Gastroesophageal sphincter (tissue), 4 donors: Measurements from ENCODE around the gene SLC35F1. TPM values are rescaled to one million over a fixed set of nuclear protein-coding genes. Genes with fewer than 3 reads are reported as not detected.

ENCODE experiments used
- ATAC-seq: fragments of 150-250 bp; one replicate; pipeline ENCODE4 v1.9.1; 2016; ENCODE audit warnings: mild to moderate bottlenecking, moderate library complexity
- H3K27ac ChIP-seq, 4 donors: fragments of 200-600 bp; sonication (generic) in 3 of 4; 1 replicate in 3 of 4; 2 replicates in 1 of 4; pipeline ENCODE4 v1.5.1; 2016 to 2019
- H3K27me3 ChIP-seq: fragments of 200-600 bp; sonication (generic); one replicate; pipeline ENCODE4 v1.5.1; 2019
- H3K36me3 ChIP-seq, 2 donors: fragments of 200-600 bp; sonication (generic); one replicate each; pipeline ENCODE4 v1.5.1; 2019; ENCODE audit warnings: control low read depth in 1 of 2
- H3K4me1 ChIP-seq, 3 donors: fragments of 200-600 bp; sonication (generic); 1 replicate in 2 of 3; 2 replicates in 1 of 3; pipeline ENCODE4 v1.5.1; 2016 to 2019; ENCODE audit warnings: control low read depth in 2 of 3
- H3K4me3 ChIP-seq, 2 donors: fragments of 200-600 bp; sonication (generic); one replicate each; pipeline ENCODE4 v1.5.1; 2019; ENCODE audit warnings: mild to moderate bottlenecking in 1 of 2, moderate library complexity in 1 of 2
- H3K9me3 ChIP-seq, 3 donors: fragments of 200-600 bp; sonication (generic); one replicate each; pipeline ENCODE4 v1.5.1; 2017 to 2019; ENCODE audit warnings: control low read depth in 2 of 3
- CTCF ChIP-seq, 4 experiments: fragments of 200-600 bp in 2 of 4; fragments of 450-650 bp in 2 of 4; sonication (generic) in 1 of 4; IDR thresholded peaks; one replicate each; pipeline ENCODE4 v1.5.1; 2017 to 2019; ENCODE audit warnings: antibody characterized with exemption in 4 of 4, mild to moderate bottlenecking in 2 of 4, moderate library complexity in 2 of 4
- EP300 ChIP-seq: sonication (generic); formaldehyde crosslinking; IDR thresholded peaks from one replicate; pipeline ENCODE4 v1.6.1; 2017; ENCODE audit warnings: antibody characterized with exemption, mild to moderate bottlenecking
- POLR2A ChIP-seq, 2 donors: fragments of 450-650 bp; IDR thresholded peaks; one replicate each; pipeline ENCODE4 v1.6.1; 2017; ENCODE audit warnings: antibody characterized with exemption in 2 of 2, mild to moderate bottlenecking in 2 of 2, moderate library complexity in 1 of 2
- POLR2AphosphoS5 ChIP-seq: sonication (generic); formaldehyde crosslinking; IDR thresholded peaks from one replicate; pipeline ENCODE4 v1.6.1; 2017; ENCODE audit warnings: antibody characterized with exemption
- WGBS, 2 donors: methylation state at CpG; one replicate each; pipeline ENCODE4 v1.1.5; 2018; ENCODE audit warnings: low coverage in 1 of 2; 5-methylcytosine and 5-hydroxymethylcytosine counted together
- total RNA-seq, 4 donors: library from RNA; depleted of rRNA; stranded (reverse); fragments of >200 nt; gene quantifications; one replicate each; pipeline ENCODE4 v1.1.0, GENCODE V29; 2016

Gene SLC35F1
- total RNA-seq, 4 donors from 2014 or later: 4.3 to 7.4 (median 5.9) TPM

- 33 to 45% methylated on average over 5 to 7 of the region's 8 CpGs for WGBS, 2 donors
- H3K27ac ChIP-seq: peak overlapping the region; percentile 29 to 44 (median 39)
- ATAC-seq: no peak
- no peaks in the 10 kb centered on the region for H3K27me3 ChIP-seq
- H3K4me3 ChIP-seq: no peak overlapping the region
- peaks cover 0 to 5% (median 0%) of the 10 kb centered on the region in 3 donors for H3K9me3 ChIP-seq
- TF ChIP-seq POLR2AphosphoS5 (no peak), CTCF (IDR thresholded peaks at IDR 0.05) (no peak), POLR2A (IDR thresholded peaks at IDR 0.05) (no peak), EP300 (no peak)
- H3K4me1 ChIP-seq: peaks cover 6 to 44% (median 8%) of the 10 kb centered on the region in 3 donors
- no peaks in the 10 kb centered on the region for H3K36me3 ChIP-seq
Measured at GRCh38 chr6:118298476-118299427, 391.7 kb downstream of the SLC35F1 start.

- H3K27ac ChIP-seq: peak overlapping the region in 1 of 4 donors; percentile 29
- H3K9me3 ChIP-seq: peaks cover 0 to 5% (median 0%) of the 10 kb centered on the region in 3 donors
- WGBS, 2 donors: 33 to 53% methylated on average over 4 of the region's 4 CpGs
- no peak for ATAC-seq
- H3K4me1 ChIP-seq: peaks cover 3 to 44% (median 6%) of the 10 kb centered on the region in 3 donors
- TF ChIP-seq POLR2AphosphoS5 (no peak), CTCF (IDR thresholded peaks at IDR 0.05) (no peak), POLR2A (IDR thresholded peaks at IDR 0.05) (no peak), EP300 (no peak)
- no peaks in the 10 kb centered on the region for H3K27me3 ChIP-seq
- H3K4me3 ChIP-seq: no peak overlapping the region
- H3K36me3 ChIP-seq: no peaks in the 10 kb centered on the region
Measured at GRCh38 chr6:118299457-118299856, 392.4 kb downstream of the SLC35F1 start.

DNA sequence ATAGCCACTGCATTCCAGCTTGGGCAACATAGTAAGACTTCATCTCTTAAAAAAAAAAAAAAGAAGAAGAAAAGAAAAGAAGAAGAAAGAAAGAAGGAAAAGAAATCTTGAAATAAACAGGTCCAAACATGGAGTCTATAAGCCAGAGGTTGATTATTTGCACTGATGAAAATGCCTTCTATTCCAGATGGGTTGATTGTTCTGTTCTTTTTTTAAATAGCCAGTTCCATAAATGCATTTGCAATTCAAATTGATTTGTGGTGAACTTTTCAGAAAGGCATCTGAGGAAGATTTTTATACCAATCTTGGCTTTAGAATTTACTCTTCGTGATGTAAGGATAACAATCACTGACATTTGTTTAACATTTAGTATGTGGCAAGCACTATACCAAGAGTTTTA, 397.3 kb downstream of the SLC35F1 start:
- peaks cover 4 to 46% (median 5%) of the 10 kb centered on the region in 3 donors for H3K4me1 ChIP-seq
- peak overlapping the region in 1 of 4 donors; percentile 0 for H3K27ac ChIP-seq
- no peaks in the 10 kb centered on the region for H3K9me3 ChIP-seq
- ATAC-seq: no peak
- no peaks in the 10 kb centered on the region for H3K27me3 ChIP-seq
- no peak overlapping the region for H3K4me3 ChIP-seq
- no peaks in the 10 kb centered on the region for H3K36me3 ChIP-seq
- WGBS, 2 donors: 10 to 47% methylated on average over 1 of the region's 1 CpG
- TF ChIP-seq EP300 (no peak), POLR2AphosphoS5 (no peak), CTCF (IDR thresholded peaks at IDR 0.05) (no peak), POLR2A (IDR thresholded peaks at IDR 0.05) (no peak)

DNA sequence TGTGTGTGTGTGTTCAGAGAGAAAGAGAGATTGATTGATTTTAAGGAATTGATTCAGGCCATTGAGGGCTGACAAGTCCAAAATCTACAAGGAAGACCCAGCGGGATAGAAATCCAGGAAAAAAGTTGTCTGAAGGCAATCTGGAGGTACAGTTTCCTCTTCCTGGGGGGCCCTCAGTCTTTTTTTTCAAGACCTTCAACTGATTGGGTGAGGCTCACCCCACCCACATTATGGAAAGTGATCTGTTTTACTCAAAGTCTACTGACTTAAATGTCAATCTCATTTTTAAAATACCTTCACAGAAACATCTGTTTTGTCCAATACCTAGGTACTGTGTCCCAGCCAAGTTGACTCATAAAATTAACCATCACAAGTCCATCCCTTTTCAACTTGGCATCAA, 398.0 kb downstream of the SLC35F1 start:
- H3K27ac ChIP-seq: peak overlapping the region in 1 of 4 donors; percentile 66
- 100% methylated on average over 1 of the region's 1 CpG for WGBS, 2 donors

More for the DNA sequence above, 398.0 kb downstream of the SLC35F1 start:
- Histone ChIP-seq H3K36me3 (no peaks in the 10 kb centered on the region), H3K4me3 (no peak overlapping the region), H3K9me3 (no peaks in the 10 kb centered on the region), H3K4me1 (peaks cover 4 to 48% (median 7%) of the 10 kb centered on the region in 3 donors), H3K27me3 (no peaks in the 10 kb centered on the region)
- no peak for ATAC-seq
- TF ChIP-seq CTCF (IDR thresholded peaks at IDR 0.05): no peak
